NCI-H345 treated with DMSO at 0.1 percent for 48 hours (cell line): ENCODE data around the gene DDX6.
A peak's percentile ranks its signal among the peaks of the same experiment; 100 is the strongest.
"Not testable (repeated sequence)": the region's sequence is repeated elsewhere in the genome, so short reads cannot be mapped to it uniquely, and the experiment has no call there.

Experiments used
- DNase-seq: peaks from one replicate; lab custom pipeline; 2025; ENCODE audit not compliant: unreplicated experiment; lab: John Stamatoyannopoulos, UW

DDX6 gene, protein sequence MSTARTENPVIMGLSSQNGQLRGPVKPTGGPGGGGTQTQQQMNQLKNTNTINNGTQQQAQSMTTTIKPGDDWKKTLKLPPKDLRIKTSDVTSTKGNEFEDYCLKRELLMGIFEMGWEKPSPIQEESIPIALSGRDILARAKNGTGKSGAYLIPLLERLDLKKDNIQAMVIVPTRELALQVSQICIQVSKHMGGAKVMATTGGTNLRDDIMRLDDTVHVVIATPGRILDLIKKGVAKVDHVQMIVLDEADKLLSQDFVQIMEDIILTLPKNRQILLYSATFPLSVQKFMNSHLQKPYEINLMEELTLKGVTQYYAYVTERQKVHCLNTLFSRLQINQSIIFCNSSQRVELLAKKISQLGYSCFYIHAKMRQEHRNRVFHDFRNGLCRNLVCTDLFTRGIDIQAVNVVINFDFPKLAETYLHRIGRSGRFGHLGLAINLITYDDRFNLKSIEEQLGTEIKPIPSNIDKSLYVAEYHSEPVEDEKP

DNA sequence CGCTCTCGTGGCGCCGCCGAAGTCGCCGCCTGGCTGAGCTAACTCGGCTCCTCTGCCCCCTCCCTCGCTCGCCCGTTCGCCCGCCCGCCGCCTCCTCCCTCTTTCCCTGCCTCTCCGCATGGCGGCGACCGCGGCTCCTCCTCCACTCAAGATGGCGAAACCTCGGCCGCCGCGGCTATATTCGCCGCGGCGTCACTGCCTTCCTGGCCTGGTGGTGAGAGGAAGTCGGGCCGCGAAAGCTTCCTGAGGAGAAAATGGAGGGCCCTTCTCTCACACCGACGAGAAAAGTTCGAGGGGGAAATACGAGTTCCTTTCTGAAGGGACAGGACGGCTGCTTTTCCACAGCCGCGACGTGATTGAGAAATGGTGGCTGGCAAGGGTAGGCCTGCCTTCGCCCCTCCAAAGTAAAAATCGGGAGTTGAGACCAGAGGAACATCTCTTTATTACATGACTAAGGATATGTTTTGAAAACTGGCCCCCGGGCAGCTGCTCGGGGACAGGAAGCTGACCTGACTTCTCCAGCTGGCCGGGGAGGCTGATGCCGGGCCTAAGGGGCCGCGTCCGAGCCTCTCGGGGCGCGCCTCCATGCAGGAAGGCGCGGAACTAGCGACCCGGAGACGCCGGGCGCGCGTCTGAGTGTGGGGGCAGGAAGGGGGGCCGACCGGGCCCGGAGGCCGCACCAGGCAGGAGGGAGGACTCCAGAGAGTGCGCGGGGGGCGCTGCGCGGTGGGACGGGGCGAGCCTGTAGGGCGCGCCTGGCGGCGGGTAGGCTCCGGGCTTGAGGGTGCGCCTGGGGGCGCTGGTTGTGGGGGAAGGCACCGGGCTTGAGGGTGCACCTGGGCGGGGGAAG, at the start of gene DDX6:
DDX6 (minus strand) TSS at position 54 of the 850 bp plus-strand sequence. CDS start 4,913 bp downstream, outside the sequence.
- DNase-seq, result peak; percentile 67

DNA sequence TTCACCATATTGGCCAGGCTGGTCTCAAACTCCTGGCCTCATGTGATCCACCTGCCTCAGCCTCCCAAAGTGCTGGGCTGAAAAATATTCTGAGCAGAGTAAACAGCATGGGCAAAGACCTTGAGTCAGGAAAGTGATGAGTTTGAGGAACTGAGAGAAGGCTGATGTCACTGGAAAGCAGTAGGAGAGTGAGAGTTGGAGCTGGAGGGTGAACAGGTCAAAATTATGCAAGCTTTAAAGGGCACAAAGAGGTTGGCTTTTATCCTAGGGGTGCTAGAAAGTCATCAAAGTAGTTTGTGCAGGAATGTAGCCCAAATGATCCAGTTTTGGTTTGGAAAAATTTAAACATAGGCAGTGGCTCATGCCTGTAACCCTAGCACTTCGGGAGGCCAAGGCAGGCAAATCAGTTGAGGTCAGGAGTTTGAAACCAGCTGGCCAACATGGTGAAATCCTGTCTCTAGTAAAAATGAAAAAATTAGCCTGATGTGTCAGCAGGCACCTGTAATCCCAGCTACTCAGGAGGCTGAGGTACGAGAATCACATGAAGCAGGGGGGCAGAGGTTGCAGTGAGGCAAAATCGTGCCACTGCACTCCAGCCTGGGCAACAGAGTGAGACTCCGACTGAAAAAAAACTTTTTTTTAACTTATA, 48.1 kb upstream of the DDX6 start:
- DNase-seq, result no peak

DNA sequence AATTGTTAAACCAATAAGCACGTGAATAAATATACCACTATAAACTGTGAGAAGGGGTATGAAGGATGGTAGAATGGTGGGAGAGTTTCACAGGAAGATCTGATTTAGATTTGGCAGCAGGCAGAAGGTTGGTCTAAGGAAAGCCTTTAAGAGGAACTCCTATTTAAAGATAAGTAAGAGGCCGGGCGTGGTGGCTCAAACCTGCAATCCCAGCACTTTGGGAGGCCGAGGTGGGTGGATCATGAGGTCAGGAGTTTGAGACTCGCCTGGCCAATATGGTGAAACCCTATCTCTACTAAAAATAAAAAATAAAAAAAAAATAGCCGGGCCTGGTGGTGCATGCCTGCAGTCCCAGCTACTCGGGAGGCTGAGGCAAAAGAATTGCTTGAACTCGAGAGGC, 46.9 kb upstream of the DDX6 start:
- DNase-seq, result no peak

DNA sequence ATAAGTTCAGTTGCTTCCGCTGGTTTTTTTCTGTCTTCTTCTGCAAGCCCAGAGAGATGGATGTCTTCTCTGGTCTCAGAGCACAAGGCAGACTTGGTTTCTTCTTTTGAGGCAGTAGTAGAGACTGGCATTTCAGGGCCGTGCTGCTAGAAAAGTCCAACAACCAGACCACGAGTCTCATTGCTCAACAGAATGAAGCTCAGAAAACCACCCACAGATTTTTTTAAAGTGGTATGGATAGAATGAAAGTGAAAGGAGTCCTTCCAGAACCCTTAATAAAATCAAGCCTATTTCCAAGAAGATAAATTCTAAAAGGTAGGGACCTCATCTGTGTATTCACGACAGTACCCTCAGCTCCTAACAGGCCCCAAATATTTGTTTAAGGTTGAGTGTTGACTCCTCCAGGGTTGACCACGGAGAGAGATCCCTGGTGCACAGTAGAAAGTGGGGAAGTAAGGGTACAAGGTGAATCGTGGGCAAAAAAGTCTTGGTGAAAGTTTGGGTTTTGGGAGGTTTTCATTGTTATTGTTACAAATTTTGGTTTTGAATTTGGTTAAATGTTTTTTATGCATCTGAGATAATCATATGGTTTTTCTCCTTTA, 43.6 kb upstream of the DDX6 start:
- DNase-seq, result no peak

DNA sequence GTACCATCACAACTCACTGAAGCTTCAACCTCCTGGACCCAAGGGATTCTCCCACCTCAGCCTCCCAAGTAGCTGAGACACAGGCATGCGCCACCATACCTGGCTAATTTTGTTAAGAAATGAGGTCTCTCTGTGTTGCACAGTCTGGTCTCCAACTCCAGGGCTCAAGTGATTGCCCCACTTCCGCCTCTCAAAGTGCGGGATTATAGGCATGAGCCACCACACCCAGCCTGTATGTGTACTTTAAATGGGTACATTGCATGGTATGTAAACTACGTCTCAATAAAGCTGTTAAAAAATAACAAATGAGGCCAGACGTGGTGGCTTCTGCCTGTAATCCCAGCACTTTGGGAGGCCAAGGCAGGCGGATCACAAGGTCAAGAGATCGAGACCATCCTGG, 36.2 kb upstream of the DDX6 start:
- DNase-seq, result no peak

DNA sequence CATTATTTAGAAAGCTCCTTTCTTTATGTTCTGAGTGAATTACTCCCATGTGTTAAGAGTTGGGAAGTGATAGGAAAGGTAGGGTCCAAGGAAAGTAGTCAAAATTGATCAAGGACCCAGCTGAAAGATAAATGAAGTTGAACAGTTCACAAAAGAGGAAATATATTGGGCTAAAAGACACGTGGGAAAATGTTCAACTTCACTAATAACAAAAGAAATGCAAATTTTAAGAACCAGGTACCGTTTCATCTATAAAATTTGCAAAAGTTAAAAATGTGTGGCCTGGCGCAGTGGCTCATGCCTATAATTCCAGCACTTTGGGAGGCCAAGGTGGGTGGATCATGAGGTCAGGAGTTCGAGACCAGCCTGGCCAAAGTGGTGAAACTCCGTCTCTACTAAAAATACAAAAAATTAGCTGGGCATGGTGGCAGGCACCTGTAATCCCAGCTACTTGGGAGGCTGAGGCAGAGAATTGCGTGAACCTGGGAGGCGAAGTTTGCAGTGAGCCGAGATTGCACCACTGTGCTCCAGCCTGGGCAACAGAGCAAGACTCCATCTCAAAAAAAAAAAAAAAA, 32.1 kb upstream of the DDX6 start:
- not testable (repeated sequence) for DNase-seq

DNA sequence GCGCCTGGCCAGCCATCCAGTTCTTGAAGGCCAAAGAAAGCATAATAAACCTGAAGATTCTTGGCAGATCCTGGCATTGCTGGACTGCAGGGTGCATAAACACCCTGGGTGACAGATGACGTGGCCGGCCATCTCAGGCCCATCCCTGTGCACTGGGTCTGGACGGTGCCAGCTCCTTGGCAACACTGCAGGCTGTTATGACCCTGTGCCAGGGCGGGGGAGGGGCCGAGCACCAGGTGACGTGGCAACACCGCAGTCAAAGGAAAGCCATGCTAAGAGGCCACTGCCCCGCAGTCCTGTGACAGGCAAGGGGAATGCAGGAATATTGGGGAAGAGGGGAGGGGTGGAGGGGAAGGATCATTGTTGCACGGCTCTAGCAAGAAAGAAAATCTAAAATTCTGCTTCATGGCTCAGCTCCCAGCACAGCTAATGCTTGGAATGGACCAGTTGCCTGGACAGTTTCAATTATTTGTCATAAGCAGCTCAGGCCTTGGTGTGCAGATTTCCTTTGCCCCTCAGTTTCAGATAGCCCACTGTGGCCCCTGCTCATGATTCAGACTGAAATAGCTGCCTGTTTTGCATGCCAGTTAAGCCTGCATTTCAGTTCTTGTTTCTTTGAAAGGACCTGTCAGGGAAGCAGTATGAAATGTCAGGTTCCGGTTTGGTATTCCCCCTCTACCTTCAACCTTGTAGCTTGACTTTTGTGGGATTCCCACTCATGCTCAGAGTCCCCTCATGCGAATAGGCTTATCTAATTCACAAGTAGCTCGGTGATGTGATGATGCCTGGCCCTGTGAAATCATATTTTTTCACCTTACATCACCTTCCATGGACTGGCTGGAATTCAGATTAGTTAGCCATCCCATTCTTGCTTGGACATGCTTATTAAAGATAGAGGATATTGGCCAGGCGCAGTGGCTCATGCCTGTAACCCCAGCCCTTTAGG, 29.7 kb upstream of the DDX6 start:
- DNase-seq, result no peak

DNA sequence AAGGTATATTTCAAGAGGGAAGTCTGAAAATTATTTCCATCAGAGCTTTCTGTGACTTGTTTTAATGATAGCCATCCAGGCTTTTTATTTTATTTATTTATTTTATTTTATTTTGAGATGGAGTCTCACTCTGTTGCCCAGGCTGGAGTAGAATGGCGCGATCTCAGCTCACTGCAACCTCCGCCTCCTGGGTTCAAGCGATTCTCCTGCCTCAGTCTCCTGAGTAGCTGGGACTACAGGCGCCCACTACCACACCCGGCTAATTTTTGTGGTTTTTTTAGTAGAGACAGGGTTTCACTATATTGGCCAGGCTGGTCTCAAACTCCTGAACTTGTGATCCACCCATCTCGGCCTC, 29.0 kb upstream of the DDX6 start:
- DNase-seq, result not testable (repeated sequence)

DNA sequence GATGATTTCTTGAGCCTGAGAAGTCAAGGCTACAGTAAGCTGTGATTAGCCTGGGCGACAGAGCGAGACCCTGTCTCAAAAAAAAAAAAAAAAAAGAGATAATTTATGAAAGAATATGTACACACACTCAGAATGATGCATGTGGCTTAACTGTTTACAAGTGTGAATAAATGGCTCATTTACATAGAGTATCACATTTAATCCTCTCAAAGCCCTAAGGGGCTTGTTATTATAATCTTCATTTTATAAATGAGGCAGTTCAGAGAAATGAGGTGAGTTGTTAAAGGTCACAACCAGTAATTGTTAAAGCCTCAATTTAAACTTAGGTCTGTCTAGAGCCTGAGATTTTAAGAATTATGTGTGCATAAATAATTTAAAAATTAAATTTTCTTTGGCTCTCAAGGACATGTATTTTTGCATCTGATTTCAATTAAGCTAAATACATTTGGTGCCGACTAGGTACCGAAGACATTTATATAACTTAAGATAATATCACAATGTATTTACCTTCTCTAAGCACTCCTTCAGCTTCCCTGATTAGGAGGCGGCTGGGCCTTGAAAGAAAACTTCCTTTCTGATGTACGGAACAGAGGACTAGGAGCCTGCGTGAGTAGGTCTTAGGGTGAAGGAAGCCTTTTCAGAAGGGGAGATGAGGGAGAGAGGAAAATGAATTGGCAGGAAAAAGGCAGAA, 28.5 kb upstream of the DDX6 start:
- no peak for DNase-seq

DNA sequence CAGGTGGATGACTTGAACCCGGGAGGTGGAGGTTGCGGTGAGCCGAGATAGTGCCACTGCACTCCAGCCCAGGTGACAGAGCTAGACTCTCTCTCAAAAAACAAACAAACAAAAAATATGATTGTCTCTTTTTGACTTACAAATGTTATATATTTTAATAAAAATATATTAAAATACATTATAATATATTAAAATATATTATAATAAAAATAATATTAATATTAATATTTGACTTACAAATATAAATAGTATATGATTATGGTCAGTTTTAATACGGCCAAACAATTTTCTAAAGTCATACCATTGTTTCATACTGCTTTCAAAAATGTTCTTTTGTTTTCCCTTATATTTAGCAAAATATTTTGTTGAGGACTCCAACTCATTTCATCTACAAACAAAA, 27.2 kb upstream of the DDX6 start:
- DNase-seq, result no peak

DNA sequence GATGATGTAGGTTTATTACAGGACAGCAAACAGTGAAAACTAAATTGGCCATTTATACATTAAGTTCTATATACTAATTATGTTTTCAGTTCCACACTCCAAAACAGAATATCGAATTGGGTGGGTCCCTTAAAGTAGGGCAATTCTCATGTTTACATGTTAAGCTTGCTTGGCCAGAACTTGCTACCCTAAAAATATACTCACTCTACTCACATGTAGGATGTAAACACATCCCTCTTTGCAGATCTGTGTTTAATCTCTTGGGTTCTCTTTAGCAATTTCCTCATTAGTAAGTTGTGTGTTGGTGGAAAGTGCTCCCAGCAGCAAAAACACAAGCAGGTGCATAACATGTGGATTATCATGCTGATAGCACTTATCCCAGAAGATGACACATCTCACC, 22.6 kb upstream of the DDX6 start:
- DNase-seq, result no peak

DNA sequence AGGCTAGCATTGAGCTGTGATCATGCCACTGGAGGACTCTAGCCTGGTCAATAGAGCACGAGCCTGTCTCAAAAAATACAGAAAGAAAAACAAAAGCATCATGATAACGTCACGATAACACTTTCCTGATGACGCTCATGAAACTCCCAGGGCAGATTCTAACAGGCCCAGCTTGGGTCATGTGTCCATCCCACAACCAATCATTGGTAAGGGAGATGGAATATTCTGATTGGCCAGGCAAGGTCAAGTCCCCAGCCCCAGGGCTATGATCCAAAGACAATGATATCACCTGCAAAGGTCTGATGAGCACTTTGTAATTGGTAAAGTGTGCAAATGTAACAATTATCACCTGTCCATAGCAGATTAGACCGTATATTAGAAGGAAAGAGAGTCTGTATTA, 21.5 kb upstream of the DDX6 start:
- DNase-seq, result no peak

DNA sequence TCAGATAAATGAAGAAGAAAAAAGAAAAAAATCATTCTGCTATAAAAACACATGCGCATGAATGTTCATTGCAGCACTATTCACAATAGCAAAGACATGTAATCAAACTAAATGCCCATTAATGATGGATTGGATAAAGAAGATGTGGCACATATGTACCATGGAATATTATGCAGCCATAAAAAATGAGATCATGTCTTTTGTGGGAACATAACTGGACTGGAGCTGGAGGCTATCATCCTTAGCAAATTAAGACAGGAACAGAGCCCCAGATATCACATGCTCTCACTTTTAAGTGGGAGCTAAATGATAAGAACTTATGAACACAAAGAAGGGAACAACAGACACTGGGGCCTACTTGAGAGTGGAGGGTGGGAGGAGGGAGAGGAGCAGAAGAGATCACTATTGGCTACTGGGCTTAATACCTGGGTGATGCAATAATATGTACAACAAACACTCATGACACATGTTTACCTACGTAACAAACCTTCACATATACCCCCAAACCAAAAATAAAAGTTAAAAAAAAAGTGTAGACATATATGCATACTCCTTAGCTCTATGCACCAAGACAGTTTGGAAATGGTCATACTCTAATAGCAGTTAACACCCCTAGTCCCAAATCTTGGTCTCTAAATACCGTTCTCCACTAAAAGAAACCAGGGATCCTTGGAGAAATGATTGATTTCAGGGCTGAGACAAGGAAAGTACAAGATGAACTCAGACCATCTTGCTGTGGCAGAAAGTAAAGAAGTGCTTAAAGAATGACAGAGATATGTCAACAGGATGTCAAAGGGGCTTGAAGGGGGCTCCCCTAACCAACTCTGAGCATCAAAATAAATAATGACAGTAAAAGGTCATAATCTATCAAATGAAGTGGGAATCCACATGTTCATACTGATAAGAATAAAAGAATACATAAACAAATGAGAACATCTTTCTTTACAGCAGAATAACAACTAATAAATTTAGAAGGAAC, 17.1 kb upstream of the DDX6 start:
- DNase-seq, result no peak

DNA sequence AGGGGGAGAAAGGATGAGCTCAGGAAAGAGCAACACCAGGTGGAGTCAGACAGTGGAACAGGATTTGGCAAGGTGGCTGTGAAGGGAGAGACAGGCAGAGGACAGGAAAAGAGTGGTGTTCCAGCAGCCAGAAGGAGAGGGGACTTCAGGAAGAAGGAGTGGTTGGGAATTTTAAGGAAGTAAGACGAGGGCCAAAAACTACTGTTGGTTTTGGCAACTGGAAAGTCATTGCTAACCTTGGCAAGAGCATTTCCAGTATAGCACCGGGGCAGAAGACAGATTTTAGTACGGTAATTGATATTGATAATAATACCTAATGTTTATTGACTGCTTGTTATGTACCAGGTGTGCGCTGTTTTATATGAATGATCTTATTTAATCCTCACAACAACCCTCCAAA, 15.4 kb upstream of the DDX6 start:
- no peak for DNase-seq

DNA sequence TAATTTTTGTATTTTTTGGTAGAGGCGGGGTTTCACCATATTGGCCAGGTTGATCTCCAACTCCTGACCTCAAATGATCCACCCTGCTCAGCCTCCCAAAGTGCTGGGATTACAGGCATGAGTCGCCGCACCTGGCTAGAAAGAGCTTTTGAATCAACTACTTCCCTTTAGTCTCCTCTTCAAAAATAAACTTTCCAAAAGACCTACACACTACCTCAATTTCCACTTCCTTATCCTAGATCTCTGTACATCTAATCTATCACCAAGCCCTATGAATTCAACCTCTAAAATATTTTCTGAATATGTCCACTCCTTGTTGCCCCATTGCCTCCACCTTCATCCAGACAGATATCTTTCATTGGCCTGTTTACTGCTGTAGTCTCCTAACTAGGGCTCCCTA, 13.1 kb upstream of the DDX6 start:
- no peak for DNase-seq

DNA sequence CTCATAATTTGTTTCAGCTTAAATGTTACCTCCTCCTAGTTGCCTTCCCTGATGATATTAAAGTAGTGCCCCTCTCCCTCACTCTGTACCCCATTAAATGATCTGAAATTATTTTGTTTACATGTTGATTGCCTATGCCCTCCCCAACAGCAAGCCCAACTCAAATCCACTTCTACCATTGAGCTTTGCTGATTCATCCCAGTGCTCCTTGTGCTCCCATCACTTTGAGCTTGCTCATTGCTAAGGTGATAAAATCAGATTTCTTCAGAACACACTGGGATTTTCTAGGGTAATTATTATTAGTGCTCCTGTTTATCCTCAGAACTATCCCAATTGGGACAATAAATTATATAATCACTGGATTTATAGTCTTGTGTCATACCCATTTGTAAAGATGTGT, 8.4 kb upstream of the DDX6 start:
- DNase-seq, result no peak

DNA sequence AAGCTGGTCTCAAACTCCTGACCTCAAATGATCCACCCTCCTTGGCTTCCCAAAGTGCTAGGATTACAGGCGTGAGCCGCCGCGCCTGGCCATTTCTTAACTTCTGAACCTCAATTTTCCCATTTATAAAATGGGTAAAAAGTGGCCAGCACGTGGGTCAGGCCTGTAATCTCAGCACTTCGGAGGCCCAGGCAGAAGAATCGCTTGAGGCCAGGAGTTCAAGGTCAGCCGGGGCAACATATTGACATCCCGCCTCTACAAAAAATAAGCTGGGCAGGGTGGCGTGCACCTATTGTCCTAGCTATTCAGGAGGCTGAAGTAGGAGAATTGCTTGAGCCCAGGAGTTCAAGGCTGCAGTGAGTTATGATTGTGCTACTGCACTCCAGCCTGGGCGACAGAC, 6.5 kb upstream of the DDX6 start:
- DNase-seq, result no peak

DNA sequence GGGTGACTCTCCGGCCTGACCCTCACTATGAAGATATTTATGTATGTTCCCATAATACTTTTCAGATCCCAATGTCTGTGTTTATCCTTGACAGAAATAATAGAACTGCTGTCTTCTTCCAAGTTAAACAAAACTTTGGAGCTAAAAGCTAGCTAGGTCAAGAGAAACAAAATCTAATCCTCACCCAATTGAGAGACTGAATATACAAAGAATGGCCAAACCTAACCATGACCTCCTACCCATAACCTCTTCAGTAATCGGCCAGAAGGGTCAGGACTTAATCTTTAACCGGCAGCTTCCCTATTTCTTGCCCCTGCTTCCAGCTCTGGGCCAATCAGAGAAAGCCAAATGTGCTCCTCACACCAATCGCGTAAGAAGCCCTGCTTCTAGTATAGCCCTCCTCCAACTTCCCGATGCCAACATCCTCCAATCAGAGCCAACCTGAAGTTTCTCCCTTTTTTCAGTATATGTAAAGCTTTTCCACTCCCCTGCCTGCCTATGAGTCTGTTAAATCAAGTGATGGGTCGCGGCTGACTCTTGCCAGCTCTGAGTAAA, 1.7 kb upstream of the DDX6 start:
- DNase-seq, result no peak
